Osteoblast (primary cell): Measurements from ENCODE around the gene DND1. TPM values are rescaled to one million over a fixed set of nuclear protein-coding genes. Genes with fewer than 3 reads are reported as not detected.

ENCODE experiments used
- DNase-seq: peaks from one replicate; pipeline ENCODE4 v3.0.0; 2011; ENCODE audit warnings: low spot score, mixed read lengths; ENCODE audit not compliant: insufficient read length; ENCODE audit errors: missing footprints
- H2AFZ ChIP-seq: 2 replicates; pipeline ENCODE4 v1.6.0; 2011; ENCODE audit warnings: mild to moderate bottlenecking, low read length
- H3K27ac ChIP-seq: 2 replicates; pipeline ENCODE4 v1.5.1; 2011; ENCODE audit warnings: mild to moderate bottlenecking, low read depth, low read length, moderate library complexity
- H3K27me3 ChIP-seq: 2 replicates; pipeline ENCODE4 v1.6.0; 2012; ENCODE audit warnings: mild to moderate bottlenecking, control low read depth, inconsistent platforms, low read length, moderate library complexity; ENCODE audit not compliant: insufficient read depth
- H3K36me3 ChIP-seq: 2 replicates; pipeline ENCODE4 v1.5.1; 2011; ENCODE audit warnings: mild to moderate bottlenecking, low read length, control low read depth, moderate library complexity; ENCODE audit not compliant: insufficient read depth
- H3K4me1 ChIP-seq: 2 replicates; pipeline ENCODE4 v1.5.1; 2011; ENCODE audit warnings: mild to moderate bottlenecking, low read length, control low read depth, moderate library complexity; ENCODE audit not compliant: insufficient read depth
- H3K4me2 ChIP-seq: 2 replicates; pipeline ENCODE4 v1.6.0; 2011; ENCODE audit warnings: mild to moderate bottlenecking, low read length; ENCODE audit not compliant: insufficient read depth
- H3K4me3 ChIP-seq: fragments of 200-600 bp; sonication (generic); 3 replicates; pipeline ENCODE4 v1.5.1; 2012; ENCODE audit warnings: mild to moderate bottlenecking, low read length, inconsistent platforms; ENCODE audit not compliant: insufficient read depth
- H3K79me2 ChIP-seq: 2 replicates; pipeline ENCODE4 v1.6.0; 2012; ENCODE audit warnings: mild to moderate bottlenecking, low read length, control low read depth, inconsistent platforms; ENCODE audit not compliant: insufficient read depth
- H3K9me3 ChIP-seq: 2 replicates; pipeline ENCODE4 v1.5.1; 2011; ENCODE audit warnings: low read depth, low read length, control low read depth
- H4K20me1 ChIP-seq: 2 replicates; pipeline ENCODE4 v1.6.0; 2012; ENCODE audit warnings: mild to moderate bottlenecking, low read length, control low read depth; ENCODE audit not compliant: insufficient read depth
- small RNA-seq: library from RNA; depleted of rRNA; stranded (forward); fragments of <200 nt; gene quantifications from one replicate; pipeline ENCODE3, GENCODE V24; 2012
- total RNA-seq: library from RNA; depleted of rRNA; stranded (reverse); fragments of >200 nt; gene quantifications from 2 replicates; pipeline ENCODE4 v1.2.3, GENCODE V29; 2012
- TF ChIP-seq, protein P1 (sequence below): IDR thresholded peaks from 2 replicates; pipeline ENCODE4 v1.5.1; 2011; ENCODE audit warnings: mild to moderate bottlenecking, low read depth, low read length, moderate library complexity; ENCODE audit errors: extremely low read depth

DND1 gene
- total RNA-seq, 1 donor = not detected

DNA sequence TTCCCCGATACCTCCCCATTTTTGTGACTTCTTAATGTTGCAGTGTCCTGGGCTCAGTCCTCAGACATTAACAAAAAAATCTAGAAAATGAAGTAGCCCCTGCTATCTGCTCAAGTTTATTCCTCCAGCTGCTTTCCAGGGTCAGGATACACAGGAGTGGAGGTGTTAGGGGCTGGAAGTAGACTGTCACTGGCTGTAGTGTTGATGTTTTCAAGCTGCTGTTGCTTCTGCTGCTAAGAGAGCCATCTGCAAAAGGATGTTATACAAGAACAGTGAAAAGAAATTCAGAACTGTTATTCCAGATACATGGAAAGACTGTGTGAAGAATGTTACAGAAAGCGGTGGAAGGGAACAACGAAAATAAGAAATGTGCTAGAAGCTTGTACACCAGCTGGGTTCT lies 51.1 kb downstream of the DND1 start:
- Histone ChIP-seq H3K9me3 (no peaks in the 10 kb centered on the region), H3K79me2 (no peaks in the 10 kb centered on the region), H3K36me3 (no peaks in the 10 kb centered on the region), H3K4me1 (no peaks in the 10 kb centered on the region), H4K20me1 (no peaks in the 10 kb centered on the region), H3K4me2 (no peak overlapping the region), H3K27ac (no peak overlapping the region), H2AFZ (no peak overlapping the region), H3K4me3 (no peak overlapping the region), H3K27me3 (peaks cover 16% of the 10 kb centered on the region)
- TF ChIP-seq, protein P1, sequence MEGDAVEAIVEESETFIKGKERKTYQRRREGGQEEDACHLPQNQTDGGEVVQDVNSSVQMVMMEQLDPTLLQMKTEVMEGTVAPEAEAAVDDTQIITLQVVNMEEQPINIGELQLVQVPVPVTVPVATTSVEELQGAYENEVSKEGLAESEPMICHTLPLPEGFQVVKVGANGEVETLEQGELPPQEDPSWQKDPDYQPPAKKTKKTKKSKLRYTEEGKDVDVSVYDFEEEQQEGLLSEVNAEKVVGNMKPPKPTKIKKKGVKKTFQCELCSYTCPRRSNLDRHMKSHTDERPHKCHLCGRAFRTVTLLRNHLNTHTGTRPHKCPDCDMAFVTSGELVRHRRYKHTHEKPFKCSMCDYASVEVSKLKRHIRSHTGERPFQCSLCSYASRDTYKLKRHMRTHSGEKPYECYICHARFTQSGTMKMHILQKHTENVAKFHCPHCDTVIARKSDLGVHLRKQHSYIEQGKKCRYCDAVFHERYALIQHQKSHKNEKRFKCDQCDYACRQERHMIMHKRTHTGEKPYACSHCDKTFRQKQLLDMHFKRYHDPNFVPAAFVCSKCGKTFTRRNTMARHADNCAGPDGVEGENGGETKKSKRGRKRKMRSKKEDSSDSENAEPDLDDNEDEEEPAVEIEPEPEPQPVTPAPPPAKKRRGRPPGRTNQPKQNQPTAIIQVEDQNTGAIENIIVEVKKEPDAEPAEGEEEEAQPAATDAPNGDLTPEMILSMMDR = no peak
- no peak for DNase-seq

Small RNA genes within 50 kb of the gene (small RNA-seq; reads per million reads assigned to genes)
- gene VTRNA1-1 (71.1 reads per million, percentile 97 among the genes with 10 or more reads in this experiment), gene VTRNA1-2 (6.1 reads per million, percentile 89 among the genes with 10 or more reads in this experiment)

Other genes with a start within 250 kb of the DND1 start
- 3.8 and 4.7 TPM in 2 replicates for gene EIF4EBP3, start 125.9 kb downstream of the DND1 start, total RNA-seq
- 28.2 and 35.7 TPM in 2 replicates for gene SRA1, start 116.1 kb downstream of the DND1 start, total RNA-seq
- 19.7 and 24.2 TPM in 2 replicates for gene APBB3, start 109.0 kb downstream of the DND1 start, total RNA-seq
- 17.4 and 20.6 TPM in 2 replicates for gene SLC35A4, start 108.7 kb downstream of the DND1 start, total RNA-seq
- gene CD14, start 40.4 kb downstream of the DND1 start, total RNA-seq = 1.8 and 4.0 TPM in 2 replicates
- gene TMCO6, start 34.1 kb downstream of the DND1 start, total RNA-seq = 8.3 and 8.5 TPM in 2 replicates
- gene NDUFA2, start 25.9 kb downstream of the DND1 start, total RNA-seq = 29.7 and 30.6 TPM in 2 replicates
- 70.1 and 84.3 TPM in 2 replicates for gene IK, start 25.7 kb downstream of the DND1 start, total RNA-seq
- gene WDR55, start 8.7 kb downstream of the DND1 start, total RNA-seq = 30.8 and 32.1 TPM in 2 replicates
- gene HARS1, start 17.8 kb upstream of the DND1 start, total RNA-seq = 41.3 and 41.6 TPM in 2 replicates
- gene HARS2, start 17.9 kb upstream of the DND1 start, total RNA-seq = 28.6 and 31.5 TPM in 2 replicates
- 31.8 and 33.9 TPM in 2 replicates for gene ZMAT2, start 26.9 kb upstream of the DND1 start, total RNA-seq
- not detected in 2 replicates for gene PCDHA1, start 112.6 kb upstream of the DND1 start, total RNA-seq
- gene PCDHA2, start 121.3 kb upstream of the DND1 start, total RNA-seq = under 0.01 and 0.29 TPM in 2 replicates
- 0.36 and 0.59 TPM in 2 replicates for gene PCDHA3, start 127.5 kb upstream of the DND1 start, total RNA-seq
- gene PCDHA4, start 133.5 kb upstream of the DND1 start, total RNA-seq = 0.72 and 0.88 TPM in 2 replicates
- gene PCDHA5, start 148.0 kb upstream of the DND1 start, total RNA-seq = under 0.01 and 0.29 TPM in 2 replicates
- 0.88 and 1.1 TPM in 2 replicates for gene PCDHA6, start 154.4 kb upstream of the DND1 start, total RNA-seq
- 0.59 and 0.72 TPM in 2 replicates for gene PCDHA7, start 160.7 kb upstream of the DND1 start, total RNA-seq
- gene PCDHA8, start 167.6 kb upstream of the DND1 start, total RNA-seq = 0.29 and 0.36 TPM in 2 replicates
- 0.29 and 0.36 TPM in 2 replicates for gene PCDHA9, start 174.8 kb upstream of the DND1 start, total RNA-seq
- gene PCDHA10, start 182.3 kb upstream of the DND1 start, total RNA-seq = 0.36 and 0.59 TPM in 2 replicates
- 0.29 and 0.36 TPM in 2 replicates for gene PCDHA11, start 195.4 kb upstream of the DND1 start, total RNA-seq
- under 0.01 and 0.36 TPM in 2 replicates for gene PCDHA12, start 201.7 kb upstream of the DND1 start, total RNA-seq
- gene PCDHA13, start 208.5 kb upstream of the DND1 start, total RNA-seq = under 0.01 TPM in 2 replicates